Hepatocyte (in vitro differentiated cells): ENCODE measurements around the gene PLPP4. TPM values are rescaled to one million over a fixed set of nuclear protein-coding genes. Genes with fewer than 3 reads are reported as not detected.

ENCODE experiments used
- DNase-seq: peaks from one replicate; pipeline ENCODE4 v3.0.0-alpha.2; 2016; ENCODE audit warnings: low spot score
- H2AFZ ChIP-seq: fragments of 200-600 bp; sonication (generic); 2 replicates; pipeline ENCODE4 v1.6.0; 2016; ENCODE audit warnings: antibody characterized with exemption, mild to moderate bottlenecking
- H3K27ac ChIP-seq: fragments of 200-600 bp; sonication (generic); 2 replicates; pipeline ENCODE4 v1.5.1; 2016; ENCODE audit warnings: mild to moderate bottlenecking
- H3K27me3 ChIP-seq: fragments of 200-600 bp; sonication (generic); 2 replicates; pipeline ENCODE4 v1.6.1; 2016
- H3K36me3 ChIP-seq: fragments of 200-600 bp; sonication (generic); replicated peaks from 2 replicates; pipeline ENCODE4 v1.5.1; 2016; ENCODE audit warnings: low read depth; ENCODE audit not compliant: insufficient read depth
- H3K4me1 ChIP-seq: fragments of 200-600 bp; sonication (generic); 2 replicates; pipeline ENCODE4 v1.5.1; 2016; ENCODE audit warnings: mild to moderate bottlenecking, moderate library complexity; ENCODE audit not compliant: insufficient read depth
- H3K4me2 ChIP-seq: fragments of 200-600 bp; sonication (generic); 2 replicates; pipeline ENCODE4 v1.6.0; 2016
- H3K4me3 ChIP-seq: fragments of 200-600 bp; sonication (generic); 2 replicates; pipeline ENCODE4 v1.5.1; 2016; ENCODE audit warnings: mild to moderate bottlenecking
- H3K79me2 ChIP-seq: fragments of 200-600 bp; sonication (generic); 2 replicates; pipeline ENCODE4 v1.6.0; 2017; ENCODE audit warnings: mild to moderate bottlenecking
- H3K9me2 ChIP-seq: fragments of 200-600 bp; sonication (generic); replicated peaks from 2 replicates; pipeline ENCODE4 v1.6.0; 2017; ENCODE audit warnings: mild to moderate bottlenecking; ENCODE audit not compliant: insufficient read depth
- H3K9me3 ChIP-seq: fragments of 200-600 bp; sonication (generic); 2 replicates; pipeline ENCODE4 v1.5.1; 2016; ENCODE audit warnings: low read depth, mild to moderate bottlenecking
- H4K20me1 ChIP-seq: fragments of 200-600 bp; sonication (generic); 2 replicates; pipeline ENCODE4 v1.6.0; 2016; ENCODE audit warnings: mild to moderate bottlenecking; ENCODE audit not compliant: insufficient read depth, poor library complexity, severe bottlenecking
- CTCF ChIP-seq: fragments of 200-600 bp; sonication (generic); IDR thresholded peaks from 2 replicates; pipeline ENCODE4 v1.5.1; 2016; ENCODE audit warnings: antibody characterized with exemption, mild to moderate bottlenecking; ENCODE audit not compliant: poor library complexity
- EZH2 ChIP-seq: fragments of 200-600 bp; sonication (generic); IDR thresholded peaks from 2 replicates; pipeline ENCODE4 v1.6.1; 2016; ENCODE audit warnings: antibody characterized with exemption, mild to moderate bottlenecking, borderline replicate concordance
- EZH2phosphoT487 ChIP-seq: fragments of 200-600 bp; sonication (generic); IDR thresholded peaks from one replicate; pipeline ENCODE4 v1.6.1; 2018; ENCODE audit warnings: antibody characterized with exemption, mild to moderate bottlenecking, low read depth, moderate library complexity; ENCODE audit not compliant: unreplicated experiment, severe bottlenecking
- WGBS: methylation state at CpG from one replicate; pipeline ENCODE4 v1.1.6; 2016; ENCODE audit warnings: low lambda C conversion rate; ENCODE audit errors: missing lambda C conversion rate; 5-methylcytosine and 5-hydroxymethylcytosine counted together
- polyA plus RNA-seq: library from polyadenylated mRNA; unstranded; fragments of >200 nt; fragmentation: Nextera tagmentation; extraction: Ambion mirVana; gene quantifications from 2 replicates; pipeline ENCODE4 v1.2.1, GENCODE V29; 2016
- total RNA-seq: library from RNA; depleted of rRNA; stranded (reverse); fragments of >200 nt; gene quantifications from 2 replicates; pipeline ENCODE4 v1.2.3, GENCODE V29; 2014

The PLPP4 gene
- total and polyA plus RNA-seq, 2 experiments from 2014 or later: 3.4 to 10.8 TPM

- 92% methylated on average over 3 of the region's 3 CpGs for WGBS
- TF ChIP-seq EZH2 (no peak), CTCF (no peak), EZH2phosphoT487 (no peak)
- H4K20me1 ChIP-seq: no peaks in the 10 kb centered on the region
- no peaks in the 10 kb centered on the region for H3K9me3 ChIP-seq
- H3K4me3 ChIP-seq: no peak overlapping the region
- H3K4me2 ChIP-seq: no peak overlapping the region
- no peaks in the 10 kb centered on the region for H3K36me3 ChIP-seq
- no peaks in the 10 kb centered on the region for H3K79me2 ChIP-seq
- H3K27ac ChIP-seq: no peak overlapping the region
- no peak overlapping the region for H2AFZ ChIP-seq
- H3K9me2 ChIP-seq: no peaks in the 10 kb centered on the region
- H3K4me1 ChIP-seq: no peaks in the 10 kb centered on the region
- DNase-seq: no peak
- H3K27me3 ChIP-seq: peaks cover 4% of the 10 kb centered on the region
These were observed 24.8 kb upstream of the PLPP4 start for GRCh38 chr10:120432209-120432608.

- Histone ChIP-seq H3K4me1 (no peaks in the 10 kb centered on the region), H3K27me3 (peaks cover 4% of the 10 kb centered on the region), H3K9me2 (no peaks in the 10 kb centered on the region), H2AFZ (no peak overlapping the region), H3K4me2 (no peak overlapping the region), H3K27ac (no peak overlapping the region), H3K4me3 (no peak overlapping the region), H3K9me3 (no peaks in the 10 kb centered on the region), H4K20me1 (no peaks in the 10 kb centered on the region), H3K79me2 (no peaks in the 10 kb centered on the region), H3K36me3 (no peaks in the 10 kb centered on the region)
- TF ChIP-seq CTCF: no peak
- no peak for TF ChIP-seq EZH2
- TF ChIP-seq EZH2phosphoT487: no peak
- 82% methylated on average over 3 of the region's 3 CpGs for WGBS
- DNase-seq: no peak
These were observed 23.9 kb upstream of the PLPP4 start for GRCh38 chr10:120433141-120433540.

GRCh38 chr10:120436439-120437112, 20.5 kb upstream of the PLPP4 start:
- H2AFZ ChIP-seq: no peak overlapping the region
- DNase-seq: no peak
- no peak overlapping the region for H3K4me3 ChIP-seq
- no peaks in the 10 kb centered on the region for H3K9me3 ChIP-seq
- WGBS: 86% methylated on average over 7 of the region's 7 CpGs
- no peak overlapping the region for H3K27ac ChIP-seq
- H3K79me2 ChIP-seq: no peaks in the 10 kb centered on the region
- H3K27me3 ChIP-seq: no peaks in the 10 kb centered on the region
- H3K36me3 ChIP-seq: no peaks in the 10 kb centered on the region
- no peaks in the 10 kb centered on the region for H3K9me2 ChIP-seq
- TF ChIP-seq EZH2 (no peak), EZH2phosphoT487 (no peak), CTCF (no peak)
- no peak overlapping the region for H3K4me2 ChIP-seq
- no peaks in the 10 kb centered on the region for H4K20me1 ChIP-seq
- H3K4me1 ChIP-seq: no peaks in the 10 kb centered on the region
